WERI-Rb-1 (cell line): Measurements from ENCODE around the gene UCMA.
A peak's percentile ranks its signal among the peaks of the same experiment; 100 is the strongest.

Experiments used
- DNase-seq: peaks from one replicate; pipeline ENCODE4 v3.0.0-alpha.2; 2020
- H3K27ac ChIP-seq: fragments of 250-450 bp; sonication (Bioruptor Pico); 2 replicates; pipeline ENCODE4 v1.5.1; 2020; ENCODE audit warnings: mild to moderate bottlenecking, moderate library complexity
- H3K27me3 ChIP-seq: fragments of 250-450 bp; sonication (Bioruptor Pico); 2 replicates; pipeline ENCODE4 v1.5.1; 2021; ENCODE audit warnings: mild to moderate bottlenecking, low read depth, moderate library complexity; ENCODE audit not compliant: insufficient read depth, severe bottlenecking
- H3K36me3 ChIP-seq: fragments of 250-450 bp; sonication (Bioruptor Pico); 2 replicates; pipeline ENCODE4 v1.5.1; 2020; ENCODE audit warnings: mild to moderate bottlenecking, moderate library complexity
- H3K4me3 ChIP-seq: 2 replicates; pipeline ENCODE4 v1.5.1; 2011; ENCODE audit warnings: low read depth, mild to moderate bottlenecking, control low read depth, low read length
- H3K9me3 ChIP-seq: fragments of 250-450 bp; sonication (Bioruptor Pico); 2 replicates; pipeline ENCODE4 v1.5.1; 2021; ENCODE audit warnings: mild to moderate bottlenecking, moderate library complexity; ENCODE audit not compliant: severe bottlenecking
- TF ChIP-seq, protein P1 (sequence below): IDR thresholded peaks from 2 replicates; pipeline ENCODE4 v1.5.1; 2011; ENCODE audit warnings: low read depth, mild to moderate bottlenecking, control low read depth, inconsistent platforms, low read length

UCMA gene

GRCh38 chr10:13206546-13207443 is 27.4 kb downstream of the UCMA start:
- Histone ChIP-seq H3K27me3 (no peaks in the 10 kb centered on the region), H3K4me3 (no peak overlapping the region), H3K9me3 (no peaks in the 10 kb centered on the region), H3K27ac (no peak overlapping the region), H3K36me3 (peaks cover 4% of the 10 kb centered on the region)
- TF ChIP-seq, protein P1, sequence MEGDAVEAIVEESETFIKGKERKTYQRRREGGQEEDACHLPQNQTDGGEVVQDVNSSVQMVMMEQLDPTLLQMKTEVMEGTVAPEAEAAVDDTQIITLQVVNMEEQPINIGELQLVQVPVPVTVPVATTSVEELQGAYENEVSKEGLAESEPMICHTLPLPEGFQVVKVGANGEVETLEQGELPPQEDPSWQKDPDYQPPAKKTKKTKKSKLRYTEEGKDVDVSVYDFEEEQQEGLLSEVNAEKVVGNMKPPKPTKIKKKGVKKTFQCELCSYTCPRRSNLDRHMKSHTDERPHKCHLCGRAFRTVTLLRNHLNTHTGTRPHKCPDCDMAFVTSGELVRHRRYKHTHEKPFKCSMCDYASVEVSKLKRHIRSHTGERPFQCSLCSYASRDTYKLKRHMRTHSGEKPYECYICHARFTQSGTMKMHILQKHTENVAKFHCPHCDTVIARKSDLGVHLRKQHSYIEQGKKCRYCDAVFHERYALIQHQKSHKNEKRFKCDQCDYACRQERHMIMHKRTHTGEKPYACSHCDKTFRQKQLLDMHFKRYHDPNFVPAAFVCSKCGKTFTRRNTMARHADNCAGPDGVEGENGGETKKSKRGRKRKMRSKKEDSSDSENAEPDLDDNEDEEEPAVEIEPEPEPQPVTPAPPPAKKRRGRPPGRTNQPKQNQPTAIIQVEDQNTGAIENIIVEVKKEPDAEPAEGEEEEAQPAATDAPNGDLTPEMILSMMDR: 0 out of 2 replicates have a peak, but pooled peaks have one; percentile 24
- DNase-seq: no peak

DNA sequence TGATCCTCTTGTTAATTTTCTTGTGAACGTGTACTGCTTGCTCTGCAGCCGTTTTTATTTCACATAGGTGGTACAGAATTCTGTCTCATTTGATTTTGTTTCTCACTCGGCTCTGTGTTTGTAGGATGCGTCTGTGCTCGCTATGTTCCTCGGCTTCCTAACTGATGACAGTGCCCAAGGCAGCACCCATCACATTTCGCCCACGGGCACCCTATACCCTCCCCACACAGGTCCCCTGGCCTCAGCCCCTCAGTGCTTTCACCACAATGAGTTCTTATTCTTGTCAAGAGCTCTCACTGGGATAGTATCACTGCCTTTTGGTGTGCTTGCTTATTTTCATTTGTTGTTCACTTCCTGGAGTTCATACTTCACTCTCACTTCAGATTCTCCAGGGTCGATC is 28.1 kb downstream of the UCMA start:
- TF ChIP-seq, protein P1: no peak
- Histone ChIP-seq H3K9me3 (no peaks in the 10 kb centered on the region), H3K4me3 (no peak overlapping the region), H3K36me3 (peaks cover 4% of the 10 kb centered on the region), H3K27ac (no peak overlapping the region), H3K27me3 (no peaks in the 10 kb centered on the region)
- DNase-seq: no peak

- Histone ChIP-seq H3K4me3 (no peak overlapping the region), H3K27me3 (no peaks in the 10 kb centered on the region), H3K36me3 (peaks cover 22% of the 10 kb centered on the region), H3K9me3 (no peaks in the 10 kb centered on the region), H3K27ac (no peak overlapping the region)
- no peak for DNase-seq
- TF ChIP-seq, protein P1: no peak
Observed at GRCh38 chr10:13201132-13201531, 33.0 kb downstream of the UCMA start.

GRCh38 chr10:13195016-13195415 is 39.2 kb downstream of the UCMA start:
- TF ChIP-seq, protein P1: no peak
- H3K4me3 ChIP-seq: no peak overlapping the region
- peaks cover 28% of the 10 kb centered on the region for H3K36me3 ChIP-seq
- no peak overlapping the region for H3K27ac ChIP-seq
- H3K27me3 ChIP-seq: no peaks in the 10 kb centered on the region
- DNase-seq: no peak
- H3K9me3 ChIP-seq: no peaks in the 10 kb centered on the region

GRCh38 chr10:13193637-13194036 is 40.5 kb downstream of the UCMA start:
- no peak for DNase-seq
- Histone ChIP-seq H3K36me3 (peaks cover 22% of the 10 kb centered on the region), H3K27ac (no peak overlapping the region), H3K9me3 (no peaks in the 10 kb centered on the region), H3K4me3 (no peak overlapping the region), H3K27me3 (no peaks in the 10 kb centered on the region)
- TF ChIP-seq, protein P1: no peak
